ENCODE results near the gene MCC.

GRCh38 chr5:113068559-113068958, 419.7 kb downstream of the MCC start:
- TF ChIP-seq SUZ12 (IDR thresholded peaks at IDR 0.05; ENCODE audit: extremely low read depth, insufficient read depth, insufficient read length) = no peak
- no peak for TF ChIP-seq ZNF274 (IDR thresholded peaks at IDR 0.05; ENCODE audit: low read depth, low read length)
- no peak for TF ChIP-seq YY1 (IDR thresholded peaks at IDR 0.05; ENCODE audit: insufficient read depth, insufficient read length)
